ENCODE data around the gene THAP7.

DNA sequence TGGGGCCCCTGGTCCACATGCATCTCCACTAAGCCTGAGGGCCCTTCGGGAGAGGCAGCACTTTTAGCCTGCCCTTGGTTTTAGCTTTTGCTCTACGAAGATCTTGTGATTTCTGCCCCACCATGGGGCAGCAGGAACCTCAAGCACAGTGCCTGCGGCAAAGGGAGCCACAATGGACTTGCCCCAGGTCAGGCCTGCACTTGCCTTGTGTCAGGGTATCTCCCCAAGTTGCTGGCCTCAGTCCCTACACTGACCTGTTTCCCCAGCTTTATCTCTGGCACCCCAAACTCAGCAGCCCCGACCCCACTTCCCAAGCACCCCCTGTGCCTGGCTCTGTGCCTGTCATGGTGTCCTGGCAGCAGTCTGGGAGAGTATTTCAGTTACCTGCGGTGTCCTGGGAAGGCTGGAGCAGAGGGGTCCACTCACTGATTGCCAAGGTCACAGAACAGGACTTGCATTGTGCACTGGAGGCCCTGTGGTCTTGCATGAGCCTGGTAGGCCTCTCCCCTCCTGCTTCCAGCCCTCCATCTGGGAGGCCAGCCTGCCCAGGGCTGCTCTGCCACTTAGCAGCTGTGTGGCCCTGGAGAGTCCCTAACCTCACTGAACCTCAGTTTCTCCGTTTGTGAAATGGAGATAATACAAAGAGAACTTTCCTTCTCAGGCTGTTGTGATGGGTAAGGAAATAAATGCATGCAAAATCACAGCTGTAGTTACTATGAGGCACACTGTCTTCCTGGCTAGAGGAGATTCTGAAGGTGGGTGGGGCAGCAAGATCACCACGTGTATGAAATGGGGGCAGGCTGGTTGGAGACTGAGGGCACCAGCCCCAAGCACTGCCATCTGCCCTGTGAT lies 38.5 kb downstream of the THAP7 start:
- TF ChIP-seq POLR2A (IDR thresholded peaks at IDR 0.05) (no peak), CTCF (IDR thresholded peaks at IDR 0.05) (no peak)
